HL-60/S4 treated with retinoic acid at 250 ng/mL for 4 days and 3 days (cell line): Measurements from ENCODE around the gene KLC3.
"Not testable (repeated sequence)": the region's sequence is repeated elsewhere in the genome, so short reads cannot be mapped to it uniquely, and the experiment has no call there.

ENCODE experiments used
- in situ Hi-C: fragments of 300-500 bp; cut with MboI; formaldehyde crosslinking; loops from 2 replicates; pipeline ENCODE4 v1.7.0; 2022; ENCODE audit warnings: low sequenced_read_pairs

Gene KLC3

GRCh38 chr19:45314708-45315245, 25.8 kb upstream of the KLC3 start:
- in situ Hi-C loops, result no loop called here

- in situ Hi-C loops, result no loop called here
Measured at GRCh38 chr19:45315304-45315703, 25.2 kb upstream of the KLC3 start.

- in situ Hi-C loops, result no loop called here
Measured at GRCh38 chr19:45320997-45321775, 19.4 kb upstream of the KLC3 start.

- in situ Hi-C loops, result no loop called here
Measured at GRCh38 chr19:45321848-45322247, 18.7 kb upstream of the KLC3 start.

- in situ Hi-C loops, result no loop called here
Measured at GRCh38 chr19:45322311-45322710, 18.2 kb upstream of the KLC3 start.

GRCh38 chr19:45322744-45323281, 17.7 kb upstream of the KLC3 start, which contains the start of gene CKM:
CKM (minus strand) TSS chr19:45322875; CDS start chr19:45319713, 3,162 bp downstream.
- in situ Hi-C loops, result no loop called here

- in situ Hi-C loops, result no loop called here
Measured at GRCh38 chr19:45323671-45324081, 16.9 kb upstream of the KLC3 start.

- in situ Hi-C loops, result no loop called here
Measured at GRCh38 chr19:45324349-45324907, 16.1 kb upstream of the KLC3 start.

- in situ Hi-C loops, result no loop called here
Measured at GRCh38 chr19:45327404-45328143, 13.0 kb upstream of the KLC3 start.

- in situ Hi-C loops, result no loop called here
Measured at GRCh38 chr19:45331411-45331810, 9.1 kb upstream of the KLC3 start.

- in situ Hi-C loops, result no loop called here
Measured at GRCh38 chr19:45333609-45334303, 6.8 kb upstream of the KLC3 start.

- in situ Hi-C loops, result not testable (repeated sequence)
Measured at GRCh38 chr19:45334881-45335280, 5.7 kb upstream of the KLC3 start.

GRCh38 chr19:45336696-45337251, 3.8 kb upstream of the KLC3 start:
- in situ Hi-C loops, result no loop called here

- in situ Hi-C loops, result no loop called here
Measured at GRCh38 chr19:45339629-45340028, 921 bp upstream of the KLC3 start.

- in situ Hi-C loops, result no loop called here
Measured at GRCh38 chr19:45340899-45341453, 426 bp downstream of the KLC3 start.

- in situ Hi-C loops, result no loop called here
Measured at GRCh38 chr19:45342911-45343310, 2.4 kb downstream of the KLC3 start.

- in situ Hi-C loops, result no loop called here
Measured at GRCh38 chr19:45344621-45345505, 4.3 kb downstream of the KLC3 start.

GRCh38 chr19:45345506-45345860, 4.9 kb downstream of the KLC3 start:
- in situ Hi-C loops, result no loop called here

GRCh38 chr19:45346449-45346848, 5.9 kb downstream of the KLC3 start:
- in situ Hi-C loops, result no loop called here
